GM12892 (cell line): ENCODE results near the gene AKAP12.

Experiments
- DNase-seq: peaks from one replicate; pipeline ENCODE4 v3.0.0; 2011; ENCODE audit not compliant: insufficient read length
- FAIRE-seq: peaks from 2 replicates; lab custom pipeline; 2011; peaks lifted over from hg19 to GRCh38; lab: Jason Lieb, UNC
- POLR2A ChIP-seq: IDR thresholded peaks from 2 replicates; pipeline ENCODE4 v1.6.1; 2011; ENCODE audit warnings: low read depth, low read length, control low read depth
- POLR2AphosphoS5 ChIP-seq: IDR thresholded peaks from 2 replicates; pipeline ENCODE4 v1.6.1; 2011; ENCODE audit warnings: low read depth, low read length, control low read depth
- TAF1 ChIP-seq: IDR thresholded peaks from 2 replicates; pipeline ENCODE4 v1.6.1; 2011; ENCODE audit warnings: low read depth, mild to moderate bottlenecking, control low read depth, low read length, borderline replicate concordance

AKAP12 gene

GRCh38 chr6:151216804-151217203 is 23.0 kb upstream of the AKAP12 start:
- FAIRE-seq (no peak), DNase-seq (no peak)
- no peak for TF ChIP-seq TAF1
- TF ChIP-seq POLR2AphosphoS5: no peak
- TF ChIP-seq POLR2A: no peak

GRCh38 chr6:151219192-151219591 is 20.6 kb upstream of the AKAP12 start:
- FAIRE-seq: no peak
- TF ChIP-seq POLR2A: no peak
- no peak for TF ChIP-seq POLR2AphosphoS5
- TF ChIP-seq TAF1: no peak
- no peak for DNase-seq

DNA sequence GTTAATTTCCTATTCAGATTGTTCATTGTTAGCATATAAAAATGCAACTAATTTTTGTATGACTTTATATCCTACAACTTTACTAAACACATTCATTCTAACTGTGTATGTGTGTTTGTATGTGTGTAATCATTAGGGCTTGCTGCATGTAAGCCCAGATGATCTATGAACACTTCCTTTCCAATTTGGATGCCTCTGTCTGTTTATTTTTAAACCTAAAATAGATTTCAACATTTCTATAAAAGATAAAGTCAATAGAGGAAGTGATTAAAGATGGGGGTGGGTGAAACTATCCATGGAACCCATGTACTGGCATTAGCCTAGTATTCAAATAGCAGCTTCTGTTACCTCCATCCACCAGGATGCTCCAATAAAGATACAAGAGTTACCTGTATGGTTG is 15.7 kb upstream of the AKAP12 start:
- FAIRE-seq (no peak), DNase-seq (no peak)
- TF ChIP-seq POLR2AphosphoS5 (no peak), TAF1 (no peak), POLR2A (no peak)

DNA sequence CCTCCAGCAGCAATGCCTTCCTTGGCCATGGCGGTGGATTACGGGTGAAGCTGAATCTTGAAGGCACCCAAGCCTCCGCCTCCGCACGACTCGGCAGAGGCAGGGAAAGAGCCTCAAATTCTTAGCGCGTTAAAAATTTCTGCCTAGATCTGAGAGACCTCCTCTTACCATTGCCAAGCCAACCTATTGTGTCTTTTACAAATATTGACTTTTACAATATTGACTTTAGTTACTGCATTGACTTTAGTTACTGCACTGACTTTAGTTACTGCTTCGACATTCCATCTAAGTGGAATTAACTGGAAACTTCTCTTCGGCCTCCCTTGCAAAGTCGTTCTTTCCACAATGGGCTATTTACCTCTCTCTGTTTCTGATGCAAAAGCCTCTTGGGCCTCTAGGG is 13.8 kb upstream of the AKAP12 start:
- DNase-seq (no peak), FAIRE-seq (no peak)
- no peak for TF ChIP-seq POLR2A
- TF ChIP-seq TAF1: no peak
- TF ChIP-seq POLR2AphosphoS5: no peak

GRCh38 chr6:151228788-151229400 is 10.9 kb upstream of the AKAP12 start:
- TF ChIP-seq POLR2AphosphoS5 (no peak), TAF1 (no peak), POLR2A (no peak)
- DNase-seq: no peak
- FAIRE-seq: no peak

- DNase-seq (no peak), FAIRE-seq (no peak)
- TF ChIP-seq POLR2A (no peak), POLR2AphosphoS5 (no peak)
Measured at GRCh38 chr6:151229401-151230276, 10.1 kb upstream of the AKAP12 start.

DNA sequence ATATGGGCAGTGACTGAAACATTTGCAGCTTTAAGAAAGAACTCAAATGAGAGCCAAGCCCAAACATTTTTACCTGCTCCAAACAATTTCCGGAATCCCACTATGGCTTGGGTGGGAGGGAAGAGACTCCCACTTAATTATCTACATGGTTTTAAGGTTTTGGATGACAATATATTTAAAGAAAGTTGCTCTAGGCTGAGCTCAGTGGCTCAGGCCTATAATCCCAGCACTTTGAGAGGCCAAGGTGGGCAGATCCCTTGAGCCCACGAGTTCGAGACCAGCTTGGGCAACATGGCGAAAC is 9.5 kb upstream of the AKAP12 start:
- FAIRE-seq: no peak
- TF ChIP-seq POLR2A (no peak), TAF1 (no peak), POLR2AphosphoS5 (no peak)
- no peak for DNase-seq

DNA sequence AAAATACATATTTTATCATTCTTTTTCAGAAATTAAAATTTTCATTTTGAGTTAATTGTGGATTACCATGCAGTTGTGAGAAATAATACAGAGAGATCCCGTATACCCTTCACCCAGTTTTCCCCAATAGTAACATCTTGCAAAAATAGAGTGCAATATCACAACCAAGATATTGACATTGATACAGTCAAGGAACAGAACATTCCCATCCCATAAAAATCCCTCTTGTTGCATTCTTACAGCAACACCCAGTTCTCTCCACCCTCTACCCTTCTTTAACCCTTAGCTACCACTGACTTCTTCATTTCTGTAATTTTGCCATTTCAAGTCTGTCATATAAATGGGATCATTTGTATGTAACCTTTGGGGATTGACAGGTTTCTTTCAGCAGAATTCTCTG is 6.9 kb upstream of the AKAP12 start:
- DNase-seq (no peak), FAIRE-seq (no peak)
- TF ChIP-seq POLR2AphosphoS5: no peak
- TF ChIP-seq POLR2A: no peak
- TF ChIP-seq TAF1: no peak

DNA sequence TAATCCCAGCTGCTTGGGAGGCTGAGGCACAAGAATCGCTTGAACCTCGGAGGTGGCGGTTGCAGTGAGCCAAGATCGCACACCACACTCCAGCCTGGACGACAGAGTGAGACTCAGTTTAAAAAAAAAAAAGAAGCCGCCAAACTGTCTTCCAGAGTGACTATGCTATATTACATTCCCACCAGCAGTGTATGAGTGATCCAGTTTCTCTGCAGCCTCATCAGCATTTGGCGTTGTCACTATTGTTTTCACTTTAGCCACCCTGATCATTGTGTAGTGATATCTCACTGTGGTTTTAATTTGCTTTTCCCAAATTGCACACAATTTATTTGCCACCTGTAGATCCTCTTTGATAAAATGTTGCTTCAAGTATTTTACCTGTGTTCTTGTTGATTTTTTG is 6.0 kb upstream of the AKAP12 start:
- FAIRE-seq (no peak), DNase-seq (no peak)
- TF ChIP-seq POLR2AphosphoS5: no peak
- TF ChIP-seq TAF1: no peak
- TF ChIP-seq POLR2A: no peak

DNA sequence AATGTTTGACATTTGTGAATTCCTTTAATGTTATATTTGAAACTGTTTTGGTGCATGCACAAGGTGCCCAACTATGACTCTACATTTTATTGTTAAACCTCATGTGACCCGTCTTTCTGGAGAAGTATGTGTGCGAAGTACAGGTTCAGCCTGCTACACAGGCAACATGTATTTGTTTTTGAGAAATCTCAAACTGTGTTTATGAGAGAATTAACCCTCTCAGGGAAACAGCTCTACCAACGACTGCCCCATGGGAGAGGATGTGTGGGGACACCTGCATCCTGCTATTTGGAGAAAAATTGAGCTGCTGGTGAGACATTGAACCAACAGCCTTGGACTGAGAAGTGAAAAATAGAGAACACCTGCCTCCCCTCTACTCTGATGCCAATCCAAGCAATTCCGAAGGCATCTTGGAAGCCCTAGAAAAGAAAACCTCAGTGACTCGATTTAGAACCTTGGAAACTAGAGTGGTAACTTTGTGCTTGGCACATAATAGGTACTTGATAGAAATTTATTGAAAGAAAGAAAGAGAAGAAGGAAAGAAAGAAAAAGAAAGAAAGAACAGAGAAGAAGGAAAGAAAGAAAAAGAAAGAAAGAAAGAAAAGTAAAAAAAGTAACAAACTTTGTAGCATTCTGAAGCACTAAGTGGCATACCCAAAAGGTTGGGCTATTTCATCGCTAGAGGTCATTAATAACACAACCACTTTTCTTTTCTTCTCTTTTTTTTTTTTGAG is 2.9 kb upstream of the AKAP12 start:
- no peak for TF ChIP-seq TAF1
- TF ChIP-seq POLR2A: no peak
- no peak for TF ChIP-seq POLR2AphosphoS5
- DNase-seq (no peak), FAIRE-seq (no peak)

- TF ChIP-seq POLR2A (no peak), POLR2AphosphoS5 (no peak), TAF1 (no peak)
- DNase-seq: peak; percentile 34
- no peak for FAIRE-seq
Measured at GRCh38 chr6:151240036-151240685, 394 bp downstream of the AKAP12 start.

- DNase-seq (peak; percentile 16), FAIRE-seq (no peak)
- TF ChIP-seq POLR2A: no peak
- no peak for TF ChIP-seq TAF1
- no peak for TF ChIP-seq POLR2AphosphoS5
Measured at GRCh38 chr6:151240791-151241642, 1.2 kb downstream of the AKAP12 start.
